HCT116 (cell line): ENCODE measurements around the gene SUPT6H. TPM values are rescaled to one million over a fixed set of nuclear protein-coding genes. Genes with fewer than 3 reads are reported as not detected.

Experiments used
- ATAC-seq: fragments of 200-7000 bp; cut with Tn5 transposase; 2 replicates; pipeline ENCODE4 v1.9.1; 2020; ENCODE audit warnings: mild to moderate bottlenecking, moderate library complexity
- BruUV-seq: library from RNA; stranded (reverse); fragments of 400-500 nt; replicated peaks from 2 replicates; lab custom pipeline; 2021; lab: Mats Ljungman, UMichigan
- CTCF ChIA-PET: fragments of 300-600 bp; sonication (Branson Sonifier 250); formaldehyde crosslinking; loops from one replicate; lab custom pipeline; 2021; ENCODE audit warnings: antibody characterized with exemption; lab: Charles Lee
- POLR2A ChIA-PET: fragments of 300-600, 350-600 bp; sonication (Branson Sonifier 250); formaldehyde crosslinking; loops from one replicate; lab custom pipeline; 2021; ENCODE audit warnings: antibody characterized with exemption; lab: Charles Lee
- RAD21 ChIA-PET, 2 experiments: fragments of 300-600 bp; sonication (Branson Sonifier 250); formaldehyde crosslinking; loops; one replicate each; lab custom pipeline; 2023; ENCODE audit warnings: low total read pairs in 2 of 2; ENCODE audit not compliant: uncharacterized antibody in 2 of 2, unreplicated experiment in 2 of 2, low non-redundant PET in 1 of 2; lab: Charles Lee
- DNase-seq: peaks from one replicate; pipeline ENCODE4 v3.0.0-alpha.2; 2010; ENCODE audit warnings: low read depth, low spot score
- H2AFZ ChIP-seq: fragments of 200-600 bp; shearing (Covaris generic), sonication (generic); 2 replicates; pipeline ENCODE4 v1.6.1; 2017; ENCODE audit warnings: low read depth, mixed run types, mixed read lengths, antibody characterized with exemption, low read length; ENCODE audit not compliant: poor library complexity, severe bottlenecking
- H3K27ac ChIP-seq: 2 replicates; pipeline ENCODE4 v1.5.1; 2012; ENCODE audit warnings: low read depth, low read length
- H3K27me3 ChIP-seq: fragments of 200-600 bp; sonication (generic); 2 replicates; pipeline ENCODE4 v1.6.1; 2016; ENCODE audit warnings: mixed run types, low read length, mixed read lengths; ENCODE audit not compliant: insufficient read depth
- H3K36me3 ChIP-seq, 2 experiments: fragments of 200-500 bp in 1 of 2; fragments of 200-600 bp in 1 of 2; sonication (Bioruptor generic) in 1 of 2; sonication (generic) in 1 of 2; 2 replicates each; pipeline versions ENCODE4 v1.5.1 to v1.6.1; 2014 to 2016; ENCODE audit warnings: low read length in 2 of 2, inconsistent platforms in 1 of 2, mixed read lengths in 1 of 2, mixed run types in 1 of 2; ENCODE audit not compliant: insufficient read depth in 2 of 2, control insufficient read depth in 1 of 2
- H3K4me1 ChIP-seq, 2 experiments: fragments of 200-600 bp in 1 of 2; sonication (generic) in 1 of 2; 2 replicates each; pipeline versions ENCODE4 v1.5.1 to v1.6.1; 2012 to 2017; ENCODE audit warnings: low read length in 2 of 2, inconsistent platforms in 1 of 2, mild to moderate bottlenecking in 1 of 2, mixed read lengths in 1 of 2, mixed run types in 1 of 2, moderate library complexity in 1 of 2; ENCODE audit not compliant: insufficient read depth in 2 of 2, control insufficient read depth in 1 of 2
- H3K4me2 ChIP-seq: fragments of 200-600 bp; sonication (generic); 2 replicates; pipeline ENCODE4 v1.6.1; 2017; ENCODE audit warnings: mixed run types, low read length, mixed read lengths
- H3K4me3 ChIP-seq, 2 experiments: fragments of 200-600 bp in 1 of 2; sonication (generic) in 1 of 2; replicated peaks in 1 of 2; 2 replicates each; pipeline ENCODE4 v1.5.1; 2011 to 2016; ENCODE audit warnings: low read length in 2 of 2, control low read depth in 1 of 2, low read depth in 1 of 2, mild to moderate bottlenecking in 1 of 2, mixed read lengths in 1 of 2, mixed run types in 1 of 2
- H3K79me2 ChIP-seq: fragments of 200-600 bp; sonication (generic); 2 replicates; pipeline ENCODE4 v1.6.1; 2017; ENCODE audit warnings: mild to moderate bottlenecking, mixed run types, low read length, moderate library complexity, mixed read lengths; ENCODE audit not compliant: insufficient read depth
- H3K9ac ChIP-seq: fragments of 200-600 bp; sonication (generic); 2 replicates; pipeline ENCODE4 v1.6.1; 2016; ENCODE audit warnings: low read length, mixed read lengths
- H3K9me2 ChIP-seq: fragments of 200-600 bp; sonication (generic), shearing (Covaris generic); 2 replicates; pipeline ENCODE4 v1.6.1; 2017; ENCODE audit warnings: mixed run types, mild to moderate bottlenecking, moderate library complexity; ENCODE audit not compliant: insufficient read depth
- H3K9me3 ChIP-seq, 2 experiments: fragments of 200-500 bp in 1 of 2; fragments of 200-600 bp in 1 of 2; sonication (Bioruptor generic) in 1 of 2; sonication (generic) in 1 of 2; 2 replicates each; pipeline ENCODE4 v1.6.1; 2014 to 2017; ENCODE audit warnings: low read length in 2 of 2, mixed read lengths in 2 of 2, inconsistent platforms in 1 of 2, low read depth in 1 of 2, mild to moderate bottlenecking in 1 of 2, mixed run types in 1 of 2, moderate library complexity in 1 of 2; ENCODE audit not compliant: control insufficient read depth in 1 of 2, insufficient read depth in 1 of 2
- H4K20me1 ChIP-seq: fragments of 200-600 bp; sonication (generic), shearing (Covaris generic); 2 replicates; pipeline ENCODE4 v1.6.1; 2017; ENCODE audit warnings: mixed run types, mild to moderate bottlenecking, moderate library complexity; ENCODE audit not compliant: insufficient read depth
- CEBPB ChIP-seq: IDR thresholded peaks from 2 replicates; pipeline ENCODE4 v1.6.1; 2012; ENCODE audit warnings: low read depth
- CTCF ChIP-seq, 3 experiments: fragments of 200-600 bp in 1 of 3; sonication (generic) in 1 of 3; IDR thresholded peaks in 2 of 3; conservative IDR thresholded peaks in 1 of 3; 2 replicates each; pipeline ENCODE4 v1.5.1; 2012 to 2017; ENCODE audit warnings: low read depth in 2 of 3, low read length in 2 of 3, antibody characterized with exemption in 1 of 3, borderline replicate concordance in 1 of 3, control low read depth in 1 of 3, mild to moderate bottlenecking in 1 of 3, mixed read lengths in 1 of 3, mixed run types in 1 of 3, moderate library complexity in 1 of 3; ENCODE audit not compliant: insufficient read depth in 1 of 3
- ELF1 ChIP-seq: IDR thresholded peaks from 2 replicates; pipeline ENCODE4 v1.6.1; 2012; ENCODE audit warnings: low read depth, borderline replicate concordance
- EZH2 ChIP-seq: fragments of 200-600 bp; sonication (generic); IDR thresholded peaks from 2 replicates; pipeline ENCODE4 v1.6.1; 2017; ENCODE audit warnings: antibody characterized with exemption, mixed run types
- EZH2phosphoT487 ChIP-seq: fragments of 200-600 bp; IDR thresholded peaks from 2 replicates; pipeline ENCODE4 v1.6.1; 2018; ENCODE audit warnings: antibody characterized with exemption, borderline replicate concordance
- JUND ChIP-seq: IDR thresholded peaks from 2 replicates; pipeline ENCODE4 v1.6.1; 2012
- MAX ChIP-seq: IDR thresholded peaks from 2 replicates; pipeline ENCODE4 v1.6.1; 2012
- POLR2A ChIP-seq: IDR thresholded peaks from 2 replicates; pipeline ENCODE4 v1.7.0; 2011; ENCODE audit warnings: borderline replicate concordance; ENCODE audit not compliant: insufficient read depth, insufficient read length; ENCODE audit errors: extremely low read depth
- SIN3A ChIP-seq: IDR thresholded peaks from 2 replicates; pipeline ENCODE4 v1.6.1; 2012; ENCODE audit warnings: low read depth
- SP1 ChIP-seq: IDR thresholded peaks from 2 replicates; pipeline ENCODE4 v1.6.1; 2012; ENCODE audit warnings: low read depth
- YY1 ChIP-seq: IDR thresholded peaks from 2 replicates; pipeline ENCODE4 v1.6.1; 2011; ENCODE audit warnings: low read length, low read depth, moderate library complexity, mild to moderate bottlenecking; ENCODE audit not compliant: insufficient replicate concordance; ENCODE audit errors: extremely low read depth
- ZFX ChIP-seq: fragments of 450-650 bp; IDR thresholded peaks from 2 replicates; pipeline ENCODE4 v1.6.1; 2017
- intact Hi-C: fragments of 100-400 bp; cut with micrococcal nuclease; formaldehyde crosslinking; loops from 2 replicates; pipeline ENCODE4 v1.10.0; 2022
- total RNA-seq: library from RNA; stranded (reverse); gene quantifications from one replicate; pipeline ENCODE4 v1.2.1, GENCODE V29; 2021; ENCODE audit not compliant: unreplicated experiment

The SUPT6H gene
- total RNA-seq, 1 experiment from 2014 or later: 62.1 TPM

GRCh38 chr17:28662527-28662829 lies 473 bp downstream of the SUPT6H start:
- Histone ChIP-seq H3K9me2 (no peaks in the 10 kb centered on the region), H3K27me3 (no peaks in the 10 kb centered on the region), H3K79me2 (peaks cover 85% of the 10 kb centered on the region), H3K4me1 (peaks cover 12 to 18% of the 10 kb centered on the region in 2 experiments; a peak in 3 of 4 replicates), H3K4me3 (peak overlapping the region; percentile 92 to 98), H3K4me2 (peak overlapping the region; percentile 77), H3K36me3 (peaks cover 5 to 30% of the 10 kb centered on the region in 2 experiments; a peak in 3 of 4 replicates)
- ATAC-seq: 0 out of 2 replicates have a peak, but pooled peaks have one; percentile 3
- ChIA-PET POLR2A (interaction anchor here (0.8 to 2.9 kb wide), 4 partner anchors 9 to 57 kb away, joined by 3 to 19 read pairs (median 6); partner anchors contain the start of genes BLTP2 and RPL23A), RAD21 (no interaction called here), CTCF (interaction anchor here (1.2 to 2.7 kb wide), 5 partner anchors 10 to 19 kb away, joined by 5 to 14 read pairs (median 10); partner anchors contain the start of gene BLTP2)
- TF ChIP-seq ZFX (0 out of 2 replicates have a peak, but pooled peaks have one; percentile 26), YY1 (no peak), CTCF (IDR thresholded peaks at IDR 0.05 in 2 of 3, conservative IDR thresholded peaks at IDR 0.05 in 1 of 3; ENCODE audit: borderline replicate concordance in 1 of 3, insufficient read depth in 1 of 3, low read depth in 2 of 3, low read length in 2 of 3) (no peak)
- TF ChIP-seq, all 23 proteins: peak for 1
- Histone ChIP-seq H4K20me1 (no peaks in the 10 kb centered on the region), H2AFZ (no peak overlapping the region), H3K9ac (peak overlapping the region; percentile 92), H3K9me3 (0 out of 4 replicates have a peak, but pooled peaks cover 0 to 4% of the 10 kb centered on the region in 2 experiments), H3K27ac (peak overlapping the region; percentile 92)
- TSS peak; percentile 61 for BruUV-seq
- DNase-seq: no peak
- intact Hi-C loops: no loop called here

- Histone ChIP-seq H3K4me3 (peak overlapping the region in 1 of 2 experiments; percentile 92; a peak in 1 of 4 replicates), H3K27me3 (no peaks in the 10 kb centered on the region), H3K4me1 (peaks cover 12 to 13% of the 10 kb centered on the region in 2 experiments; a peak in 3 of 4 replicates), H2AFZ (no peak overlapping the region), H3K79me2 (peaks cover 91% of the 10 kb centered on the region)
- ChIA-PET POLR2A (no interaction called here), CTCF (no interaction called here), RAD21 (no interaction called here)
- no peak for DNase-seq
- TF ChIP-seq SP1 (no peak), SIN3A (no peak), CTCF (IDR thresholded peaks at IDR 0.05 in 2 of 3, conservative IDR thresholded peaks at IDR 0.05 in 1 of 3; ENCODE audit: borderline replicate concordance in 1 of 3, insufficient read depth in 1 of 3, low read depth in 2 of 3, low read length in 2 of 3) (no peak), MAX (no peak), EZH2 (no peak), ZFX (no peak), JUND (no peak), EZH2phosphoT487 (no peak), CEBPB (no peak), POLR2A (no peak), ELF1 (no peak)
- TF ChIP-seq, all 23 proteins: peak for 0
- H3K4me2 ChIP-seq: peak overlapping the region; percentile 77; the same call in 1 of the 2 replicates
- no peak overlapping the region for H3K27ac ChIP-seq
- H3K36me3 ChIP-seq: peaks cover 6 to 29% of the 10 kb centered on the region in 2 experiments; a peak in 2 of 4 replicates
- H3K9me3 ChIP-seq: no peaks in the 10 kb centered on the region
- H4K20me1 ChIP-seq: no peaks in the 10 kb centered on the region
- BruUV-seq: no TSS peak
- no peak overlapping the region for H3K9ac ChIP-seq
- intact Hi-C loops: no loop called here
- no peaks in the 10 kb centered on the region for H3K9me2 ChIP-seq
- no peak for ATAC-seq
These were observed 1.7 kb downstream of the SUPT6H start for GRCh38 chr17:28663723-28664122.
